OCI-LY3 (cell line): ENCODE data around the gene MTTP.

Experiments used
- EZH2phosphoT487 ChIP-seq: fragments of 200-600 bp; shearing (Covaris generic); IDR thresholded peaks from 2 replicates; pipeline ENCODE4 v1.6.1; 2018; ENCODE audit warnings: antibody characterized with exemption, mixed run types, low read depth
- TF ChIP-seq, protein P1 (sequence below): fragments of 200-600, 300-600 bp; sonication (generic); IDR thresholded peaks from 2 replicates; pipeline ENCODE4 v1.5.1; 2014; ENCODE audit warnings: antibody characterized with exemption, low read length, low read depth

DNA sequence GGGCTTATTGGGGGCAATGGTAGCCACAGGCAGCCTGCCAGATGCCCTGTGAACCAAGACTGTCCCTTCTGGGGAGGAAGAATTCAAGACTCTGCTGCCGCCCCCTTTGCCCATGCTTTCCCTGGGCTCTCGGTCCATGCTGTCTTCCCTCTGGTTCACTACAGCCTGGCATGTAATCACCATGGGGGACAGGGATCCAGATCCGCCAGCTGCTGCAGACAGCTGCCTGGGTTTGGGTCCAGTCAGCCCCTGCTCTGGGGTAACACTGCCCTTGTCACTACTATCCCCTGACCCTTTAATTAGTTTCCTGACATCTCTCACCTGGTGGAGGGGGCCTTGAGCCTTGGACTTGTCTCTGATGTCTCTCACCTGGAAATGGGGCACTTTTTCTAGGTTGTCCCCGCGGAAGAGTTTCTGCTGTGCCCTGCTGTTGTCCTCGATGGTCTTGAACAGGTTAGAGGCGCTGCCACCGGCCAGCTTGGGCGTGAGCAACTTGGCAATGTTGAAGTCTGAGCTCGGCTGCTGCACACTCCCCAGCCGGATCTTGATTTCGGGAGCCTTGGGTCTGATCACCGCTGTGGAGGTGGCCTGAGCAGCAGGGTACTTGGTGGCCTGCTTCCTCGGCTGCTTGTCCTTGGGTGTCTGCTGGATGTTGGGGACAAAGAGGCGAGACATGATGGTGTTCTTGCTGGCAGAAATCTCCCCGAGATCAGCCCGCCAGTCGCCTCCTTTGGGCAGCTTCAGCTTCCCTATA, 76.6 kb downstream of the MTTP start:
- TF ChIP-seq, protein P1, sequence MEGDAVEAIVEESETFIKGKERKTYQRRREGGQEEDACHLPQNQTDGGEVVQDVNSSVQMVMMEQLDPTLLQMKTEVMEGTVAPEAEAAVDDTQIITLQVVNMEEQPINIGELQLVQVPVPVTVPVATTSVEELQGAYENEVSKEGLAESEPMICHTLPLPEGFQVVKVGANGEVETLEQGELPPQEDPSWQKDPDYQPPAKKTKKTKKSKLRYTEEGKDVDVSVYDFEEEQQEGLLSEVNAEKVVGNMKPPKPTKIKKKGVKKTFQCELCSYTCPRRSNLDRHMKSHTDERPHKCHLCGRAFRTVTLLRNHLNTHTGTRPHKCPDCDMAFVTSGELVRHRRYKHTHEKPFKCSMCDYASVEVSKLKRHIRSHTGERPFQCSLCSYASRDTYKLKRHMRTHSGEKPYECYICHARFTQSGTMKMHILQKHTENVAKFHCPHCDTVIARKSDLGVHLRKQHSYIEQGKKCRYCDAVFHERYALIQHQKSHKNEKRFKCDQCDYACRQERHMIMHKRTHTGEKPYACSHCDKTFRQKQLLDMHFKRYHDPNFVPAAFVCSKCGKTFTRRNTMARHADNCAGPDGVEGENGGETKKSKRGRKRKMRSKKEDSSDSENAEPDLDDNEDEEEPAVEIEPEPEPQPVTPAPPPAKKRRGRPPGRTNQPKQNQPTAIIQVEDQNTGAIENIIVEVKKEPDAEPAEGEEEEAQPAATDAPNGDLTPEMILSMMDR, result no peak
- no peak for TF ChIP-seq EZH2phosphoT487
